Mucosa of stomach (tissue), 1 donor: ENCODE results near the gene FAM216A.
"Not testable (repeated sequence)": the region's sequence is repeated elsewhere in the genome, so short reads cannot be mapped to it uniquely, and the experiment has no call there.

Experiments used
- H3K27me3 ChIP-seq: one replicate; pipeline ENCODE4 v1.7.0; 2013; ENCODE audit warnings: mild to moderate bottlenecking, low read length; ENCODE audit not compliant: control insufficient read depth, insufficient read depth
- H3K36me3 ChIP-seq: one replicate; pipeline ENCODE4 v1.7.0; 2013; ENCODE audit warnings: low read length; ENCODE audit not compliant: control insufficient read depth, insufficient read depth
- H3K4me1 ChIP-seq: one replicate; pipeline ENCODE4 v1.7.0; 2013; ENCODE audit warnings: mild to moderate bottlenecking, low read length; ENCODE audit not compliant: control insufficient read depth, insufficient read depth
- H3K4me3 ChIP-seq: one replicate; pipeline ENCODE4 v1.7.0; 2013; ENCODE audit warnings: low read length
- H3K9ac ChIP-seq: one replicate; pipeline ENCODE4 v1.7.0; 2013; ENCODE audit warnings: mild to moderate bottlenecking, low read length, moderate library complexity
- H3K9me3 ChIP-seq: one replicate; pipeline ENCODE4 v1.7.0; 2013; ENCODE audit warnings: mild to moderate bottlenecking, low read length, moderate library complexity; ENCODE audit not compliant: control insufficient read depth
- donor health status: Pancreatic carcinoma.

Gene FAM216A

DNA sequence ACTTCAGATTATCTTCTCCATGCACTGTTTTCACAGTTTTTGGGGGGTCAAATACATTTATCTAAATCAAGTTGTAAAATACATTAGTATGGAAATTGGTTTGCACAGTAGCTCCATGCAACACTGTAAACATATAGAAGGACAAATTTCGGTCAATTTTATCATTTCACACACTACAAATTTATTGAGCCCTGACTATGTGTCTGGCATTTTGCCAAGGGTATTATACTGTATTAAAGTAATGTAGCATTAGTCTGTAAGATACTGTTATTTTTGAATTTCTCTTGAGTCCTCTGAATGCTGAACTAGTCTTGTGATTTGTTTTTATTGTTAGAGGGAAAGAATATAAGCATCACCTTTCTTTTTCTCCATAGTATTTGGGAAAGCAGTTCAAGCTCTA lies 34.8 kb downstream of the FAM216A start:
- Histone ChIP-seq H3K4me3 (no peak overlapping the region), H3K9ac (no peak overlapping the region), H3K9me3 (no peaks in the 10 kb centered on the region), H3K27me3 (no peaks in the 10 kb centered on the region), H3K4me1 (peaks cover 17% of the 10 kb centered on the region), H3K36me3 (no peaks in the 10 kb centered on the region)

DNA sequence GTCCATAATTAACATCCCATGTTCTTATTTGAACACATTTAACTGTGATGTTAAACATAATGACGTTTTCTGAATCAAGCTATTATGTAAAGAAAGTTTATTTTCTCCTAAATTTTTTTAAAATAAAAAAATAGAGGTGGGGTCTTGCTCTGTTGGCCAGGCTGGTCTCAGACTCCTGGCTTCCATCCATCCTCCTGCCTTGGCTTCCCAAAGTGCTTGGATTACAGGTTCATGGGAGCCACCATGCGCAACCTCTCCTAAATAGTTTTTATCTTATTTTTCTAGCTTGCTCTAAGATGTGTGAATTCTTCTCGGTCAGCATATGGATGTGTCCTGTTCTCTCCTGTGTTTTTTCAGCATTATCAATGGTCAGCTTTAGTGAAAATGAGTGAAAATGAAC lies 36.7 kb downstream of the FAM216A start:
- H3K27me3 ChIP-seq: no peaks in the 10 kb centered on the region
- H3K4me3 ChIP-seq: no peak overlapping the region
- H3K4me1 ChIP-seq: peaks cover 13% of the 10 kb centered on the region
- no peak overlapping the region for H3K9ac ChIP-seq
- no peaks in the 10 kb centered on the region for H3K36me3 ChIP-seq
- H3K9me3 ChIP-seq: no peaks in the 10 kb centered on the region

DNA sequence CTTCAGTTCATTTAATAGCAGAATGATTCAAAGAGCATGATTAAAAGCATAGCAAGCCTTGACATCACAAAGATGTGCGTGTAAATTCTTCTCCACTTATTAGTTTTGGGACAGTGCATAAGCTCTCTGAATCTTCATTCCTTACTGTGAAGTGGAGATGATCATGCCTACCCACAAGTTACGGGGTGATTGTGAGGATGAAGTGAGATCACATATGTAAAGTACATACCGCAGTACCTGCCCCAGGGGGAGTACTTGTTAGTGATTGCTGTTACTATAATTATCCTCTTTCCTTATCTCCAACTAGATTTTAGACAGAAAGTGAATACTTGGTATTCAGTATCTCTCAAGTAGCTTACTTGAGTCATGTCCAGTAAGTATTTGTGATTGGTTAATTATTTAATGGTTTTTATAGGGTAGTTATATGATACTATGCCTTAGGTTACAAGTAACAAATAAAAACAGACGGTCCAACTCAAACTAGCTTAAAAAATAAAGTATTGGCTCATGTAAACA lies 39.5 kb downstream of the FAM216A start:
- no peak overlapping the region for H3K9ac ChIP-seq
- no peaks in the 10 kb centered on the region for H3K9me3 ChIP-seq
- H3K27me3 ChIP-seq: no peaks in the 10 kb centered on the region
- no peak overlapping the region for H3K4me3 ChIP-seq
- no peaks in the 10 kb centered on the region for H3K36me3 ChIP-seq
- H3K4me1 ChIP-seq: no peaks in the 10 kb centered on the region

DNA sequence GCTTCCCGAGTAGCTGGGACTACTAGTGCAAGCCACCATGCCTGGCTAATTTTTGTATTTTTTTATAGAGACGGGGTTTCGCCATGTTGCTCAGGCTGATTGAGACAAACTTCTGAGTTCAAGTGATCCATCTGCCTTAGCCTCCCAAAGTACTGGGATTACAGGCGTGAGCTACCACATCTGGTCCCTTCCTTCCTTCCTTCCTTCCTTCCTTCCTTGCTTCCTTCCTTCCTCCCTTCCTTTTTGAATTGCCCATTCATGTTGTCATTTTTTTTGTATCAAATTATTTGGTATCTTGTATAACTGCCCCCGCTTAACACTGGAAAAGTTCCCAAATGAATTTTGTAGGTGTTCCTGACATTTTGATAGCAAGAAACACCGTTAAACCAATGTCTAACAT lies 45.2 kb downstream of the FAM216A start:
- Histone ChIP-seq H3K4me3 (no peak overlapping the region), H3K9ac (no peak overlapping the region), H3K9me3 (no peaks in the 10 kb centered on the region), H3K4me1 (no peaks in the 10 kb centered on the region), H3K36me3 (no peaks in the 10 kb centered on the region), H3K27me3 (no peaks in the 10 kb centered on the region)

DNA sequence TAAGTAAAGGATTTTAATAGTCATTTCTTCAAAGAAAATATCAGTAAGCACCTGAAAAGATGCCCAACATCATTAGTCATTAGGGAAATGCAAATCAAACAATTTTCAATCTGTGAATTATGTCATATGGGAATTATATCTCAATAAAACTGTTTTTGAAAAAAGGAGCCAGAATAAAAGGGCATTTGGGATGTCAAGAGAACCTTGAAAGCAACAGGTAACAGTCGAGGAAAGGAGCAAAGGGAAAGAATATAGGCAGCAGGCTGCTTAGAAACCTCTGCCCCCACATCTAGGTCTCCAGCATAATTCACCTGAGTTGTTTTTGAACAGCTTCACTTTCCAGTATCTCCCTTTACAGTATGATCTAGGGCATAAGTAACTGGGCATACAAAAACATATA lies 45.7 kb downstream of the FAM216A start:
- H3K4me3 ChIP-seq: no peak overlapping the region
- no peak overlapping the region for H3K9ac ChIP-seq
- H3K4me1 ChIP-seq: no peaks in the 10 kb centered on the region
- H3K27me3 ChIP-seq: no peaks in the 10 kb centered on the region
- H3K9me3 ChIP-seq: no peaks in the 10 kb centered on the region
- no peaks in the 10 kb centered on the region for H3K36me3 ChIP-seq

DNA sequence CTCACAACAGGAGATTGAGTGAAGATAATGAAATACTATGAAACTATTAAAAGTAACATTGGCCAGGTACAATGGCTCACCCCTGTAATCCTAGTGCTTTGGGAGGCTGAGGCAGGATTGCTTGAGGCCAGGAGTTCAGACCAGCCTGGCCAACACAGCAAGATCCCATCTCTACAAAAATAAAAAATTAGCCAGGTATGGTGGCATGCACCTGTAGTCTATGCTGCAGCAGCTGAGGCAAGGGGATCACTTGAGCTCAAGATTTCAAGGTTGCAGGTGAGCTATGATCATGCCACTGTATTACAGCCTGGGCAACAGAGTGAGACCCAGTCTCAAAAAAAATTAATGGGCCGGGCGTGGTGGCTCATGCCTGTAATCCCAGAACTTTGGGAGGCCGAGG lies 48.4 kb downstream of the FAM216A start:
- Histone ChIP-seq H3K9ac (no peak overlapping the region), H3K9me3 (no peaks in the 10 kb centered on the region), H3K36me3 (no peaks in the 10 kb centered on the region), H3K4me3 (no peak overlapping the region), H3K27me3 (no peaks in the 10 kb centered on the region), H3K4me1 (no peaks in the 10 kb centered on the region)

DNA sequence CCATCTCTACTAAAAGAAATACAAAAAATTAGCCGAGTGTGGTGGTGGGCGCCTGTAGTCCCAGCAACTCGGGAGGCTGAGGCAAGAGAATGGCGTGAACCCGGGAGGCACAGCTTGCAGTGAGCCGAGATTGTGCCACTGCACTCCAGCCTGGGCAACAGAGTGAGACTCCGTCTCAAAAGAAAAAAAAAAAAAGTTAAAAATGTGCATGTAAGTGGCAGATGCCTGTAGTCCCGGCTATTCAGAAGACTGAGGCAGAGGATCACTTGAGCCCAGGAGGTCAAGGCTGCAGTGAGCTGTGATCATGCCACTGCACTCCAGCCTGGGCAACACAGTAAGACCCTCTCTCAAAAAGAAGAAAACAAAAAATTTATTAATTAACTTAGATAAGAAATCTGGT lies 49.4 kb downstream of the FAM216A start:
- not testable (repeated sequence) for H3K9me3 ChIP-seq, H3K9ac ChIP-seq, H3K36me3 ChIP-seq, H3K27me3 ChIP-seq, H3K4me3 ChIP-seq, H3K4me1 ChIP-seq

DNA sequence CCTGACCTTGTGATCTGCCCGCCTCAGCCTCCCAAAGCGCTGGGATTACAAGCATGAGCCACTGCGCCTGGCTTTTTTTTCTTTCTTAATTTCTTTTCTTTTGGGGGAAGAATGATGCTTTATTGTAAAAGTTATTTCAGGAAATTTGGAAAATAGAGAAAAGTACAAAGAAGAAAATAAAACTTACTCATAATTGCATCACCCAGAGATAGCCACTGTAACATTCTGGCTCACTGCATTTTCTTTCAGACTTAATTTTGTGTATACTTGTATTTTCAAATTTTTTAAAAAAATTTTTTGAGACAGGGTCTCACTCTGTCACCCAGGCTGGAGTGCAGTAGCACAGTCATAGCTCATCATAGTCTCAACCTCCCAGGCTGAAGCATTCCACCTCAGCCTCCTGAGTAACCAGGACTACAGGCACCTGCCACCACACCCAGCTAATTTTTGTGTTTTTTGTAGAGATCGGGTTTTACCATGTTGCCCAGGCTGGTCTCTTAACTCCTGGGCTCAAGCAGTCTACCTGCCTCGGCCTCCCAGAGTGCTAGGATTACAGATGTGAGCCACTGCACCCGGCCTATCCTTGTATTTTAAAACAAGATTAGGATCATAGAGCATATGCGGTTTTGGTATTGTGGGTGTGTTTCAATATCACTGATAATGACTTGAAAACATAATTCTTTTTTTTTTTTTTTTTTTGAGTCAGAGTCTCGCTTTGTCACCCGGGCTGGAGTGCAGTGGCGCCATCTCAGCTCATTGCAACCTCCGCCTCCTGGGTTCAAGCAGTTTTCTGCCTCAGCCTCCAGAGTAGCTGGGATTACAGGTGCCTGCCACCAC lies 52.4 kb downstream of the FAM216A start:
- not testable (repeated sequence) for H3K9me3 ChIP-seq, H3K4me1 ChIP-seq

DNA sequence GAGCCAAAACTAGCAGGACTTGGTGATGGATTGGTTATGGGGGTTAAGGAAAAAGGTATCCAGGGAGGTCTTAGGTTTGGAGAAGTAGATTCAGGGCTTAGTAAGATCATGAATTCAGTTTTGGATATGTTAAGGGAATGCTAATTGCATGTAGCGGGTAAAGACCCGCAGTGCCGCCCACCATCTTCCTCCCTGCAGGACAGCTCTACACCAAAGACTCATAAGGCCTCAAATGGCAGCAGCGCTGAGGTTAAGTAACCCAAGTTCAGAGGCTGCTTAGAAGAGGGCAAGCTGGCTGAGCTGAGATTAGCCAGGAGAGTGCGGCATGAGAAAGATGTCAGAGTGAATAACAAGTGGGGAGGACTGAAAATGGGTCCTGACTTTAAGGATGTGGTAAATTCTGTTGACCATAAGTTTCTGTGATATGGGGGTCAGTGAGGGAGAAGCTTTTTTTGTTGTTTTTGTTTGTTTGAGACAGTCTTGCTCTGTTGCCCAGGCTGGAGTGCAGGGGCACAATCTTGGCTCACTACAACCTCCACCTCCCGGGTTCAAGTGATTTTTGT lies 59.7 kb downstream of the FAM216A start:
- Histone ChIP-seq H3K9ac (no peak overlapping the region), H3K4me1 (no peaks in the 10 kb centered on the region), H3K4me3 (no peak overlapping the region), H3K9me3 (no peaks in the 10 kb centered on the region), H3K36me3 (no peaks in the 10 kb centered on the region), H3K27me3 (no peaks in the 10 kb centered on the region)

More for the DNA sequence above, 52.4 kb downstream of the FAM216A start:
- H3K4me3 ChIP-seq, H3K27me3 ChIP-seq, H3K9ac ChIP-seq, H3K36me3 ChIP-seq: not testable (repeated sequence)

DNA sequence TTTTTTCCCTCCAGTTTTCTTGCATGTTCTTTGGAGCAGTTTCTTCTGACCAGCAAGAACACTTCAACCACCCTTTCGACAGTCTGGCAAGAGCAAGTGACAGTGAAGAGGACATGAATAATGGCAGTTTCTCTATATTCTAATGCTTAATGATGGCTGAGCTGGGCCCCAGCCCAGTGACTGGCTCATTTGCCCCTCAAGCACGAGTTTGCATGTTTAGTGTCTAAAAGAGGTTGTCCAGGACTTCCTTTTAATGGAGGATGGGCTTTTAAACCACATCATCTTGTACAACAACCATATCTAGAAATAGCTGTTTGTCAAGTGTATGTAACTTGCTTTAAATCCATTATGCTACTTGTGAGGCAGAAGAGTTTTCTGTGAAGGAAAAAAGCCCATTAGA lies 61.9 kb downstream of the FAM216A start:
- Histone ChIP-seq H3K36me3 (no peaks in the 10 kb centered on the region), H3K9ac (no peak overlapping the region), H3K4me1 (no peaks in the 10 kb centered on the region)

DNA sequence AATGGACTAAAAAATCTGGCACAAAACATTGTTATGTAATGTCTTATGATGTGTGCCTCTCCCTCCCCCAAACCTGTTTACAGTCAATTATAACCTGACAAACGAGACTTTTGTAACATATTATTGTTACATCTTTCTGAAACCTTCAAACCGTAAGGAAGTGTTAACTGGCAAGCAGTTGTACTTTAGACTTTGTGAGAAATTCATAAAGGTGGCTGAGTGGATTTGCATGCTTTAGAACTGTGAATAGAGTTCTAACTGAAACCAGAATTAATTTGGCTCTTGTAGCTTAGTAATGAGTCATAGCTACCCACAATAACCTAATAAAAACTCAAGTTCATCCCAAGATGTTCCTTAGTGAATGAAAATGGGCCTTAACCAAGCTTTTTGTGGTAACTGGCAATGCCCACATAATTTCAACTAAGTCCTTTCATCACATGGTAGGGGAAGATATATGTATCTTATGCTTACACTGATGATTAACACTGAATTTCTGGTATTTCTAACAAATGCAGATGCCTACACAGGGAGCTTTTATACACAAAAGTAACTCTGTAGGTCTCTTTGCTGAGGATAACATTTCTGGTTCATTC lies 63.2 kb downstream of the FAM216A start:
- H3K36me3 ChIP-seq: no peaks in the 10 kb centered on the region
- no peak overlapping the region for H3K9ac ChIP-seq
- H3K27me3 ChIP-seq: no peaks in the 10 kb centered on the region
- H3K4me1 ChIP-seq: no peaks in the 10 kb centered on the region
- H3K4me3 ChIP-seq: no peak overlapping the region
- no peaks in the 10 kb centered on the region for H3K9me3 ChIP-seq

More for the DNA sequence above, 61.9 kb downstream of the FAM216A start:
- H3K27me3 ChIP-seq: no peaks in the 10 kb centered on the region
- H3K9me3 ChIP-seq: no peaks in the 10 kb centered on the region
- H3K4me3 ChIP-seq: no peak overlapping the region

DNA sequence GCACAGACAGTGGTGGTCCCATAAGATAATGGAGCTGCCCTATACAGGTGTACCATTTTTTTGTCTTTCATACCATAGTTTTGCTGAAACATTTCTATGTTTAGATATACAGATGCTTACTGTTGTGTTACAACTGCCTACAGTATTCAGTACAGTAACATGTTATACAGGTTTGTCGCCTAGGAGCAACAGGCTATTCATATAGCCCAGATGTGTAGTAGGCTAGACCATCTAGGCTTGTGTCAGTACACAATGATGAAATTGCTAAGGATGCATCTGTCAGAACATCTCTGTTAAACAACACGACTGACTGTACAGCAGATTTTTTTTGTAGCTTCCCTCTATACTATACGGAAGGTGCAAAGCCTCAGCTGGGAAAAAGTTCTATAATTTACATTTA lies 64.0 kb downstream of the FAM216A start:
- no peak overlapping the region for H3K4me3 ChIP-seq

More for the DNA sequence above, 64.0 kb downstream of the FAM216A start:
- H3K9ac ChIP-seq: no peak overlapping the region
- no peaks in the 10 kb centered on the region for H3K27me3 ChIP-seq
- H3K4me1 ChIP-seq: peaks cover 2% of the 10 kb centered on the region
- no peaks in the 10 kb centered on the region for H3K9me3 ChIP-seq
- no peaks in the 10 kb centered on the region for H3K36me3 ChIP-seq
